ENCODE data around the gene EPS8L1. TPM values are rescaled to one million over a fixed set of nuclear protein-coding genes. Genes with fewer than 3 reads are reported as not detected.
A peak's percentile ranks its signal among the peaks of the same experiment; 100 is the strongest.

EPS8L1 gene
- polyA plus RNA-seq, 1 donor (not counting 4 experiments of a cell fraction or from before 2014, with no cell fraction given), result 26.0 TPM

- no peak overlapping the region for H3K4me2 ChIP-seq (ENCODE audit: control insufficient read depth, extremely low read depth, insufficient read depth, low read depth, low read length)
- H3K4me1 ChIP-seq (ENCODE audit: control insufficient read depth, extremely low read depth, insufficient read depth, low read length), result peaks cover 11% of the 10 kb centered on the region
- H4K20me1 ChIP-seq (ENCODE audit: control insufficient read depth, extremely low read depth, insufficient read depth, low read length), result peaks cover 9% of the 10 kb centered on the region
- H3K4me3 ChIP-seq (ENCODE audit: control insufficient read depth in 2 of 3, extremely low read depth in 1 of 3, insufficient read depth in 2 of 3, low read depth in 1 of 3, low read length in 3 of 3), result no peak overlapping the region
- H3K36me3 ChIP-seq (ENCODE audit: control insufficient read depth in 2 of 2, extremely low read depth in 1 of 2, insufficient read depth in 2 of 2, low read length in 2 of 2), result peaks cover 11 to 15% of the 10 kb centered on the region in 2 experiments
- H3K79me2 ChIP-seq (ENCODE audit: control insufficient read depth, insufficient read depth, low read length), result peaks cover 68% of the 10 kb centered on the region
- no peak for DNase-seq (ENCODE audit: low read depth, low spot score)
- no peak overlapping the region for H3K9ac ChIP-seq (ENCODE audit: control insufficient read depth, extremely low read depth, insufficient read depth, low read length)
- no peaks in the 10 kb centered on the region for H3K9me3 ChIP-seq (ENCODE audit: control insufficient read depth, low read depth, low read length)
- no peaks in the 10 kb centered on the region for H3K9me1 ChIP-seq (ENCODE audit: control insufficient read depth, extremely low read depth, insufficient read depth, low read length)
- no peak for TF ChIP-seq CTCF (optimal IDR thresholded peaks at IDR 0.05 in 1 of 3, IDR thresholded peaks at IDR 0.05 in 1 of 3, conservative IDR thresholded peaks at IDR 0.05 in 1 of 3; ENCODE audit: extremely low read depth in 1 of 3, insufficient read depth in 2 of 3, low read length in 3 of 3)
- no peak for TF ChIP-seq EZH2 (IDR thresholded peaks at IDR 0.05; ENCODE audit: low read length)
- no peaks in the 10 kb centered on the region for H3K27me3 ChIP-seq (ENCODE audit: control insufficient read depth, extremely low read depth, insufficient read depth, low read length)
- H3K27ac ChIP-seq (ENCODE audit: control insufficient read depth, insufficient read depth, low read length), result peak overlapping the region; percentile 8
- dilution Hi-C loops (cut with MboI; ENCODE audit: extremely low pct_ligation_motif_present, low sequenced_read_pairs), result no loop called here
- H2AFZ ChIP-seq (ENCODE audit: control insufficient read depth, low read length), result no peak overlapping the region
- FAIRE-seq, result no peak
Measured at GRCh38 chr19:55113570-55114039, 37.9 kb downstream of the EPS8L1 start.

- no peaks in the 10 kb centered on the region for H3K27me3 ChIP-seq (ENCODE audit: control insufficient read depth, extremely low read depth, insufficient read depth, low read length)
- H3K36me3 ChIP-seq (ENCODE audit: control insufficient read depth in 2 of 2, extremely low read depth in 1 of 2, insufficient read depth in 2 of 2, low read length in 2 of 2), result peaks cover 8 to 10% of the 10 kb centered on the region in 2 experiments
- peaks cover 9% of the 10 kb centered on the region for H4K20me1 ChIP-seq (ENCODE audit: control insufficient read depth, extremely low read depth, insufficient read depth, low read length)
- H2AFZ ChIP-seq (ENCODE audit: control insufficient read depth, low read length), result no peak overlapping the region
- H3K4me1 ChIP-seq (ENCODE audit: control insufficient read depth, extremely low read depth, insufficient read depth, low read length), result peaks cover 11% of the 10 kb centered on the region
- H3K27ac ChIP-seq (ENCODE audit: control insufficient read depth, insufficient read depth, low read length), result no peak overlapping the region
- no peak overlapping the region for H3K4me3 ChIP-seq (ENCODE audit: control insufficient read depth in 2 of 3, extremely low read depth in 1 of 3, insufficient read depth in 2 of 3, low read depth in 1 of 3, low read length in 3 of 3)
- FAIRE-seq, result no peak
- H3K4me2 ChIP-seq (ENCODE audit: control insufficient read depth, extremely low read depth, insufficient read depth, low read depth, low read length), result no peak overlapping the region
- DNase-seq (ENCODE audit: low read depth, low spot score), result no peak
- peaks cover 63% of the 10 kb centered on the region for H3K79me2 ChIP-seq (ENCODE audit: control insufficient read depth, insufficient read depth, low read length)
- H3K9me3 ChIP-seq (ENCODE audit: control insufficient read depth, low read depth, low read length), result no peaks in the 10 kb centered on the region
- H3K9me1 ChIP-seq (ENCODE audit: control insufficient read depth, extremely low read depth, insufficient read depth, low read length), result no peaks in the 10 kb centered on the region
- no peak overlapping the region for H3K9ac ChIP-seq (ENCODE audit: control insufficient read depth, extremely low read depth, insufficient read depth, low read length)
- dilution Hi-C loops (cut with MboI; ENCODE audit: extremely low pct_ligation_motif_present, low sequenced_read_pairs), result no loop called here
- no peak for TF ChIP-seq CTCF (optimal IDR thresholded peaks at IDR 0.05 in 1 of 3, IDR thresholded peaks at IDR 0.05 in 1 of 3, conservative IDR thresholded peaks at IDR 0.05 in 1 of 3; ENCODE audit: extremely low read depth in 1 of 3, insufficient read depth in 2 of 3, low read length in 3 of 3)
- no peak for TF ChIP-seq EZH2 (IDR thresholded peaks at IDR 0.05; ENCODE audit: low read length)
Measured at GRCh38 chr19:55114566-55115145, 39.0 kb downstream of the EPS8L1 start.

Data from keratinocyte (primary cell).